NCI-H2029 treated with DMSO at 0.1 percent for 48 hours (cell line): ENCODE measurements around the gene PCDH11Y.
"Not testable (repeated sequence)": the region's sequence is repeated elsewhere in the genome, so short reads cannot be mapped to it uniquely, and the experiment has no call there.

Experiments
- DNase-seq: peaks from one replicate; lab custom pipeline; 2025; lab: John Stamatoyannopoulos, UW

Gene PCDH11Y, protein sequence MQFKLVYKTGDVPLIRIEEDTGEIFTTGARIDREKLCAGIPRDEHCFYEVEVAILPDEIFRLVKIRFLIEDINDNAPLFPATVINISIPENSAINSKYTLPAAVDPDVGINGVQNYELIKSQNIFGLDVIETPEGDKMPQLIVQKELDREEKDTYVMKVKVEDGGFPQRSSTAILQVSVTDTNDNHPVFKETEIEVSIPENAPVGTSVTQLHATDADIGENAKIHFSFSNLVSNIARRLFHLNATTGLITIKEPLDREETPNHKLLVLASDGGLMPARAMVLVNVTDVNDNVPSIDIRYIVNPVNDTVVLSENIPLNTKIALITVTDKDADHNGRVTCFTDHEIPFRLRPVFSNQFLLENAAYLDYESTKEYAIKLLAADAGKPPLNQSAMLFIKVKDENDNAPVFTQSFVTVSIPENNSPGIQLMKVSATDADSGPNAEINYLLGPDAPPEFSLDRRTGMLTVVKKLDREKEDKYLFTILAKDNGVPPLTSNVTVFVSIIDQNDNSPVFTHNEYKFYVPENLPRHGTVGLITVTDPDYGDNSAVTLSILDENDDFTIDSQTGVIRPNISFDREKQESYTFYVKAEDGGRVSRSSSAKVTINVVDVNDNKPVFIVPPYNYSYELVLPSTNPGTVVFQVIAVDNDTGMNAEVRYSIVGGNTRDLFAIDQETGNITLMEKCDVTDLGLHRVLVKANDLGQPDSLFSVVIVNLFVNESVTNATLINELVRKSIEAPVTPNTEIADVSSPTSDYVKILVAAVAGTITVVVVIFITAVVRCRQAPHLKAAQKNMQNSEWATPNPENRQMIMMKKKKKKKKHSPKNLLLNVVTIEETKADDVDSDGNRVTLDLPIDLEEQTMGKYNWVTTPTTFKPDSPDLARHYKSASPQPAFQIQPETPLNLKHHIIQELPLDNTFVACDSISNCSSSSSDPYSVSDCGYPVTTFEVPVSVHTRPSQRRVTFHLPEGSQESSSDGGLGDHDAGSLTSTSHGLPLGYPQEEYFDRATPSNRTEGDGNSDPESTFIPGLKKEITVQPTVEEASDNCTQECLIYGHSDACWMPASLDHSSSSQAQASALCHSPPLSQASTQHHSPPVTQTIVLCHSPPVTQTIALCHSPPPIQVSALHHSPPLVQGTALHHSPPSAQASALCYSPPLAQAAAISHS (N-terminal part only)

DNA sequence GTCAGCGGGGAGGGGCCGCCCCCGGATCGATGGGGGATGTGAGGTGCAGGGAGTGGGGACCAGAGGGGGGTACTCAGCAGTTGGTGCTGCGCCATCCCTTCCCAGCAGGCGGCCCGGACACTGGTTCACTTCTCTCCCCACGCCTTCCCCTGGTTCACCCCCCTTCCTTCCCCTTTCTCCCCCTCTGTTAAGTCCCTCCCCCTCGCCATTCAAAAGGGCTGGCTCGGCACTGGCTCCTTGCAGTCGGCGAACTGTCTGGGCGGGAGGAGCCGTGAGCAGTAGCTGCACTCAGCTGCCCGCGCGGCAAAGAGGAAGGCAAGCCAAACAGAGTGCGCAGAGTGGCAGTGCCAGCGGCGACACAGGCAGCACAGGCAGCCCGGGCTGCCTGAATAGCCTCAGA lies at the start of gene PCDH11Y:
TSS of gene PCDH11Y (plus strand) at position 240 of the 400 bp plus-strand sequence. CDS start 56,804 bp downstream, outside the sequence.
- not testable (repeated sequence) for DNase-seq

- not testable (repeated sequence) for DNase-seq
Measured at GRCh38 chrY:4967894-4968293, 32.2 kb upstream of the PCDH11Y start.

GRCh38 chrY:4991743-4992400 lies 8.2 kb upstream of the PCDH11Y start:
- not testable (repeated sequence) for DNase-seq

GRCh38 chrY:4994892-4995291 lies 5.2 kb upstream of the PCDH11Y start:
- DNase-seq = not testable (repeated sequence)

- DNase-seq = not testable (repeated sequence)
Measured at GRCh38 chrY:5002476-5003184, 2.5 kb downstream of the PCDH11Y start.

DNA sequence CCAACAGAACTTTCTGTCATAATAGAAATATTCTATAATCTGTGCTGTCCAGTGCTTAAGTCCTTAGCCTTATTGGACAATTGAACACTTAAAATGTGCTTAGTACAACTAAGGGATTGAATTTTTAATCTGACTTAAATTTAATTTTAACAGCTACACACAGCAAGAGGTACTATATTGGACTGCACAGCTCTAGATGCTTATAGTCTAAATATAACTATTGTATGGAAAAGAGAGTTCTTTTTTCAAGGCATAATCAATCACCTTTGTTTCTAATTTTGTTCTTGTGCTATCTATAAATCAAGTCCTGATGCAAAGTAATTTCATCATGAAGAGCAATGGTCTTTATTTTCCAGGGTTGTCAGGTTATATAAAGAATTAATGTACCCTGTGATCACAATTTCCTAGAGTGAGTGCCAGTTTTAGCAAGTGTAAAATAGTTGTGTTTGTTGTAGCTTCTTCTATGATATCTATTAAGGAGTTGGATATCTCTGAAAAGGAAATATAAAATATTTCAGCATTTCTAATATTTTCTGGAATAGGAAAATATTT lies 39.0 kb downstream of the PCDH11Y start:
- not testable (repeated sequence) for DNase-seq

DNA sequence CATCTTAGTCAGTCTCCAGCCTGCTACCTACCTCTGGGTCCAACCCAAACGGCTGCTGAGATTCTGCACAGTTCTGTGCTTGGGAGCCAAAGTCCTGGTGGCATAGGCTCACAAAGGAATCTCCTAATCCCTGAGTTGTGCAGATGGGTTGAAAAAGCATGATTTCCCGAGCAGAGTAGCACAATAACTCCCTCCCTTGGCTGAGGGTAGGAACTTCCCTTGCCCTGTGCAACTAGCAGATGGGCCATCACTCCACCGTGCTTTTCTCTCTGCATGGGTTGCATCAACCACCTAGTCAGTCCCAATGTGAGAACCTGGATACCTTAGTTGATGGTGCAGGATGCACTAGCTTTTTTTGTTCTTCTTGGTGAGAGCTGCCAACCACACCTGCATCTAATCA lies 82.9 kb downstream of the PCDH11Y start:
- not testable (repeated sequence) for DNase-seq

- not testable (repeated sequence) for DNase-seq
Measured at GRCh38 chrY:5182998-5183397, 182.9 kb downstream of the PCDH11Y start.

- not testable (repeated sequence) for DNase-seq
Measured at GRCh38 chrY:5215116-5215515, 215.0 kb downstream of the PCDH11Y start.

DNA sequence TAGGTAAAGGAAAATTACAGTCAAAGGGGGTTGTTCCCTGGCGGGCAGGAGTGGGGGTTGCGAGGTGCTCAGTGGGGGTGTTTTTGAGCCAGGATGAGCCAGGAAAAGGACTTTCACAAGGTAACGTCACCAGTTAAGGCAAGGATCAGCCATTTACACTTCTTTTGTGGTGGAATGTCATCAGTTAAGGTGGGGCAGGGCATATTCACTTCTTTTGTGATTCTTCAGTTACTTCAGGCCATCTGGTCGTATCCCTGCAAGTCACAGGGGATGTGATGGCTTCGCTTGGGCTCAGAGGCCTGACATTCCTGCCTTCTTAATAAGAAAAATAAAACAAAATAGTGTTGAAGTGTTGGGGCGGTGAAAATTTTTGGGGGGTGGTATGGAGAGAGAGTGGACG lies 324.8 kb downstream of the PCDH11Y start:
- DNase-seq = not testable (repeated sequence)

GRCh38 chrY:5342220-5342619 lies 342.1 kb downstream of the PCDH11Y start:
- not testable (repeated sequence) for DNase-seq

DNA sequence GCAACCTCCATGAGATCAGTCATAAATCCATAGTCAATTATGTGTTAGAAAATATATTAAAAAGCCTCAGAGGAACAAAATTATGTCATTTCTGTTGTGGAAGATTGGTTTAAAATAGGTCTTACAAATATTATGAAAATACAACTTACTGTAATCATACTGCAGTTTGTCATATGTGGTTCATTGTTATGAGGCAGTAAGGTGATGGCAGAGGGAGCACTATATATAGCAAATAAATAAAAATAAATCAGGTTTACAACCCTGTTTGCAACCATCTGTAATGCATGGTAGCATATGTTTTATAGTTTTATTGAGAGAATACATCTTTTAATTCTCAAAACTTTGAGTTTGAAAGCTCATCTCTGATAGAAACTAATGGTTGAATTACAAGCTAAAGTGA lies 543.6 kb downstream of the PCDH11Y start:
- not testable (repeated sequence) for DNase-seq

DNA sequence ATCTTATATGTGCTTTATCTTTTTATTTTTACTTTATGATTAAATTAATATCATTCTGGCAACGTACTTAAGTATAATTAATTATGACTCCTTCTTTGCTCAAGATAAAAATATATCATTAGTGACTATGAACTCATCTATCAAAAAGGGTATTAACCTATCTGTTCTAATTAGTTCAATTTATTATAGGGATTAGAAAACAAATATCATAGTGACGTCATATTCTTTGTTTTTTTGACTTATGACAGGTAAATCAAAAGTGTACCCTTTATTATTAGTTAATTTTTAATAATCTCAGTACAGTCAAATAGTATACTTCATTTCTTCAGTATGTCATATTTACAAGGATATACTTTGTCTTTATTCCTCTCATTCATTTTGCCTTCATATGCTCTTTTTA lies 638.5 kb downstream of the PCDH11Y start:
- not testable (repeated sequence) for DNase-seq

- DNase-seq = not testable (repeated sequence)
Measured at GRCh38 chrY:5679265-5679664, 679.2 kb downstream of the PCDH11Y start.

DNA sequence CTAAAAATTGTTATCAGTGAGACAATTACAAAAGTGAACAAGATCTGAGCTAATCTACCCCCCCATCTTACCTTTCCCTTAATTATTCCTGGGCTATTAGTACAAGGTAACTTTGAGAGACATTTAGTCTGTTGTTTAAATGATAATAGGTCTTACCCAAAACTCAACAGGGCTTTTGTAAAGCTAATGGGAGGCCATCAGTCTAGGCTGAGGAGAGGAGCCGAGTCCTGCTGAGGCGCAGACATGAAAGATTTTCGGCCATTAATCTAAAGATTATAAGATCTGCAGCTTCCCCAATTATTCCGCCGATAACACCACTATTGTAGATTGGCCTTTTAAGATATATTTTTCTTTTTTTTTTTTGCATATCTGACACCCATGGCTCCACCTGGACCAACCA lies 708.6 kb downstream of the PCDH11Y start:
- not testable (repeated sequence) for DNase-seq

DNA sequence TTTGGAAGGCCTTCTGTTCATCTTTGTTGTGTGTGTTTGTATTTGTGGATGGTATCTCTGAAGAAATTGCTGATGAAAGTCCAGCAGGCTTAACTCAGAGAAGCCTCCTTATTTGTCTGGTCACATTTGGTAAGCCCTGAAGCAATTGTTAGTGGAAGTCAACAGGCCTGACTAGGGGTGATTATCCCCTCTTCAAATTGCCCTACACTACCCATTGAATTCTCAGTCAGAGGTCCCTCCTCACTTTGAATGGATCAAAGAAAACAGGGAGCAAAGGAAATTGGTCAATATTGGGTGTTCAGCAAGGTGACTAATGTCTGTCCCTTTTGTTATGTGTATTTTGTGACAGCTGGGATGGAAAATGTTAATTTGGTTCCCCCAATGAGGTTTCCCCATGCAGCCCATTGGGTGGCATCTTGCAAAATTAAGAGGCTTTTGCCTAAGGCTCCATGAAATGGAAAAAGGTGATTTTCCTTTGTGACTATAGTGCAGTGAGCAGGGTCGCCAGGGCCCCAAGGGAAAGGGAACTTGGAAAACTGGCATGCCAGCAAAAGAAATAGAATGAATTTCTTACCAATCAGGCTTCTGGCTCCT lies 709.8 kb downstream of the PCDH11Y start:
- DNase-seq = not testable (repeated sequence)

DNA sequence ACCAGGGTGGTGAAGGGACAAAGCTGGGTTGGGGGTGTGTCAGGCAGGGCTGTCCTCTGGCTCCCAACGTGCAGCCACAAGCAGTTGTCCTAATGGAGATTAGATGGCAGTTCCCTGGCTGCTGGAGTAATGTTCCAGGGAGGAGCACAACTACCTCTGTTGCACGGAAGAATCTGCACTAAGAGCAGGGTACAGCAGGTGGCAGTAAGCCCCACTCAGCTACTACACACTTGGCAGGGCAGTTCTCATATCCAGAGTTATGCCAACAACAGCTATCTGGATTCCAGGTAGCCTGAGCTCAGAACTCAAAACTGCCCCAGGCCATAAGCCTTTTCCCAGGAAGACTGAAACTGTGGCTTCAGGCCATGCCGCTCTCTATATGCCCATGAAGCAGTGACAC lies 761.3 kb downstream of the PCDH11Y start:
- DNase-seq = not testable (repeated sequence)

GRCh38 chrY:5776485-5776884 lies 776.4 kb downstream of the PCDH11Y start:
- DNase-seq = not testable (repeated sequence)
